Mesenchymal stem cell (in vitro differentiated cells and primary cell): ENCODE data around the gene SEPTIN10.

Experiments used
- DNase-seq: peaks from one replicate; pipeline ENCODE4 v3.0.0-alpha.2; 2013
- H2AFZ ChIP-seq: one replicate; pipeline ENCODE4 v1.6.1; 2013; ENCODE audit warnings: low read depth, mild to moderate bottlenecking, control low read depth, inconsistent platforms, low read length, moderate library complexity
- H2AK5ac ChIP-seq: 2 replicates; pipeline ENCODE4 v1.6.1; 2013; ENCODE audit warnings: low read length, moderate library complexity, mild to moderate bottlenecking, inconsistent platforms; ENCODE audit not compliant: severe bottlenecking
- H2BK120ac ChIP-seq: one replicate; pipeline ENCODE4 v1.6.1; 2013; ENCODE audit warnings: low read depth, mild to moderate bottlenecking, inconsistent platforms, low read length, moderate library complexity
- H2BK12ac ChIP-seq, 2 experiments: one replicate each; pipeline ENCODE4 v1.6.1; 2013; ENCODE audit warnings: inconsistent platforms in 2 of 2, low read length in 2 of 2, mild to moderate bottlenecking in 2 of 2, moderate library complexity in 2 of 2, control low read depth in 1 of 2
- H2BK15ac ChIP-seq: one replicate; pipeline ENCODE4 v1.6.1; 2013; ENCODE audit warnings: mild to moderate bottlenecking, low read depth, inconsistent platforms; ENCODE audit not compliant: poor library complexity, severe bottlenecking
- H2BK5ac ChIP-seq: 2 replicates; pipeline ENCODE4 v1.6.1; 2013; ENCODE audit warnings: low read depth, mild to moderate bottlenecking, low read length, control low read depth, inconsistent platforms; ENCODE audit not compliant: poor library complexity, severe bottlenecking
- H3K14ac ChIP-seq, 2 experiments: one replicate each; pipeline ENCODE4 v1.6.1; 2013; ENCODE audit warnings: inconsistent platforms in 2 of 2, low read length in 2 of 2, control low read depth in 1 of 2, mild to moderate bottlenecking in 1 of 2, moderate library complexity in 1 of 2
- H3K18ac ChIP-seq, 2 experiments: one replicate each; pipeline ENCODE4 v1.6.1; 2013; ENCODE audit warnings: inconsistent platforms in 2 of 2, low read length in 2 of 2, control low read depth in 1 of 2, low read depth in 1 of 2, mild to moderate bottlenecking in 1 of 2
- H3K23ac ChIP-seq, 2 experiments: one replicate each; pipeline ENCODE4 v1.6.1; 2013; ENCODE audit warnings: inconsistent platforms in 2 of 2, low read length in 2 of 2, mild to moderate bottlenecking in 2 of 2, moderate library complexity in 2 of 2, control low read depth in 1 of 2
- H3K27ac ChIP-seq: 2 replicates; pipeline ENCODE4 v1.5.1; 2013; ENCODE audit warnings: mild to moderate bottlenecking, moderate library complexity, low read length, control low read depth, inconsistent platforms; ENCODE audit not compliant: poor library complexity, severe bottlenecking
- H3K27me3 ChIP-seq, 2 experiments: 2 replicates each; pipeline versions ENCODE4 v1.6.1 to v1.7.0; 2013; ENCODE audit warnings: low read length in 2 of 2, mild to moderate bottlenecking in 2 of 2, moderate library complexity in 2 of 2, control low read depth in 1 of 2, inconsistent platforms in 1 of 2; ENCODE audit not compliant: control insufficient read depth in 1 of 2, insufficient read depth in 1 of 2
- H3K36me3 ChIP-seq, 2 experiments: 2 replicates each; pipeline versions ENCODE4 v1.6.1 to v1.7.0; 2013; ENCODE audit warnings: low read length in 2 of 2, control low read depth in 1 of 2, inconsistent platforms in 1 of 2, low read depth in 1 of 2, mild to moderate bottlenecking in 1 of 2; ENCODE audit not compliant: insufficient read depth in 2 of 2, control insufficient read depth in 1 of 2
- H3K4ac ChIP-seq, 2 experiments: one replicate each; pipeline ENCODE4 v1.6.1; 2013; ENCODE audit warnings: inconsistent platforms in 2 of 2, low read length in 2 of 2, mild to moderate bottlenecking in 2 of 2, moderate library complexity in 2 of 2, control low read depth in 1 of 2, low read depth in 1 of 2
- H3K4me1 ChIP-seq: 2 replicates; pipeline ENCODE4 v1.6.1; 2013; ENCODE audit warnings: low read depth, low read length, control low read depth; ENCODE audit not compliant: control insufficient read depth, insufficient read depth
- H3K4me2 ChIP-seq: 2 replicates; pipeline ENCODE4 v1.6.1; 2013; ENCODE audit warnings: low read length, mild to moderate bottlenecking, inconsistent platforms; ENCODE audit not compliant: poor library complexity, severe bottlenecking
- H3K4me3 ChIP-seq, 2 experiments: 2 replicates each; pipeline versions ENCODE4 v1.5.1 to v1.7.0; 2013; ENCODE audit warnings: low read length in 2 of 2, mild to moderate bottlenecking in 2 of 2, control low read depth in 1 of 2, low read depth in 1 of 2; ENCODE audit not compliant: insufficient read depth in 1 of 2
- H3K79me1 ChIP-seq: replicated peaks from 2 replicates; pipeline ENCODE4 v1.6.1; 2013; ENCODE audit warnings: mild to moderate bottlenecking, control low read depth, low read length, inconsistent platforms; ENCODE audit not compliant: poor library complexity, severe bottlenecking
- H3K9ac ChIP-seq: 2 replicates; pipeline ENCODE4 v1.7.0; 2013; ENCODE audit warnings: mild to moderate bottlenecking, low read length, moderate library complexity
- H3K9me3 ChIP-seq: 2 replicates; pipeline ENCODE4 v1.7.0; 2013; ENCODE audit warnings: mild to moderate bottlenecking, low read length; ENCODE audit not compliant: control insufficient read depth
- H4K8ac ChIP-seq: one replicate; pipeline ENCODE4 v1.6.1; 2013; ENCODE audit warnings: inconsistent platforms, mild to moderate bottlenecking, low read length, moderate library complexity
- H4K91ac ChIP-seq: one replicate; pipeline ENCODE4 v1.6.1; 2013; ENCODE audit warnings: mild to moderate bottlenecking, low read length, inconsistent platforms
- WGBS: methylation state at CpG from one replicate; pipeline ENCODE4 v1.1.7; 2013; ENCODE audit warnings: mixed read lengths; 5-methylcytosine and 5-hydroxymethylcytosine counted together

The SEPTIN10 gene

DNA sequence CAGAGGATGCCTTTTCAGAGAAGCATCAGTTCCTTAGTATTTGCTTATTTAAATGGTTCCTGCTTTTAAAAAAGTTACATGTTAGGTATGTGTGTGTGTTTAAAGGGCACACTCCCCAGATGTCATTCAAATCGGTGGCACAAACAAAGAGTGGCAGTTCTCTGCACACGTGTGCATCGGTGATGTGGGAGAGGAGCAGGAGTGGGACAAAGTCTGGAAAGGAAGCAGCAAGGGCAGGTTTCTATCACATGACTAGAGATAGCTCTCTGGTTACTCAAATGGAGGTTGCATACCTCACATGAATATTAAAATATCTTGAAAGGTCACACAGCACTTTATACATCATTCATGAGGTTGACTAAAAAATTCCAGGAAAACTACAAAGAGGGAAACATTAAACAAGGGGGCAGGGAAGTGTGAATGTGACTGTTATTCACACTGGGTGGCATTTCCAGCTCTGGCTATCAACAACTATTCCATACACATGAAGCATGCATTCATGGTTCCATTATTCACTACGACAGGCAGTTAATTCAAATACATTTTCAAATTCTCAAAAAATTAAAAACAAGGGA lies 64.7 kb downstream of the SEPTIN10 start:
- Histone ChIP-seq H3K18ac (no peak overlapping the region), H2AK5ac (no peak overlapping the region), H3K4ac (no peak overlapping the region), H4K8ac (no peak overlapping the region), H2BK5ac (no peak overlapping the region), H2BK15ac (no peak overlapping the region), H3K4me2 (no peak overlapping the region), H3K9ac (no peak overlapping the region), H2BK12ac (no peak overlapping the region), H3K4me1 (peaks cover 1% of the 10 kb centered on the region), H2BK120ac (no peak overlapping the region), H3K4me3 (no peak overlapping the region), H3K27ac (no peak overlapping the region), H2AFZ (no peak overlapping the region), H3K79me1 (peaks cover 15% of the 10 kb centered on the region), H3K27me3 (no peaks in the 10 kb centered on the region), H3K23ac (no peak overlapping the region), H3K14ac (no peak overlapping the region), H3K9me3 (no peaks in the 10 kb centered on the region), H4K91ac (no peak overlapping the region), H3K36me3 (peaks cover 12 to 35% of the 10 kb centered on the region in 2 experiments)
- 93% methylated on average over 4 of the region's 4 CpGs for WGBS
- no peak for DNase-seq

DNA sequence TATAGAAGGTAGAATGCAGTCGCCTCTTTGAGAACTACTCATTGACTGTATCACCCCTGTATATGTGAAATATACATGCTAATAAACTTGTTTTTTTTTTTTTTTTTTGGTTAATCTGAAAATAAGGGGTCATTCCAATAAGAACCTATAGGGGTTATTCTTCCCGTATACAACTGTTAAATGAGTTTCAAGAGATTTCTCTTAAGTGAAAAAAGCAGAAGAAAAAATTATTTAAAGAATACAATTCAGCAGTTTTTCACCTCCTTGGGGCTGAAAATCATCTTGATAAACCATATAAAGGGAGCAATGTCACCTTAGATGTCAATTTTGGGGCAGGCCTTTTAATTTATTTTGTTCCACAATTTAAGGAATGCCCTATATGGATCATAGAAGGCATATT lies 66.5 kb downstream of the SEPTIN10 start:
- H3K27ac ChIP-seq, result no peak overlapping the region
- no peak overlapping the region for H3K14ac ChIP-seq
- H3K4me3 ChIP-seq, result no peak overlapping the region
- H3K9me3 ChIP-seq, result no peaks in the 10 kb centered on the region
- H3K36me3 ChIP-seq, result peaks cover 9 to 32% of the 10 kb centered on the region in 2 experiments
- no peak overlapping the region for H2BK12ac ChIP-seq
- H2AFZ ChIP-seq, result no peak overlapping the region
- no peak overlapping the region for H3K4ac ChIP-seq
- H3K4me1 ChIP-seq, result peaks cover 1% of the 10 kb centered on the region
- no CpG with 5 or more reads among the region's 2 CpGs for WGBS
- H4K8ac ChIP-seq, result no peak overlapping the region
- peaks cover 15% of the 10 kb centered on the region for H3K79me1 ChIP-seq
- no peak overlapping the region for H2BK15ac ChIP-seq
- no peak for DNase-seq
- H3K9ac ChIP-seq, result no peak overlapping the region
- H3K18ac ChIP-seq, result no peak overlapping the region
- H3K23ac ChIP-seq, result no peak overlapping the region
- H3K4me2 ChIP-seq, result no peak overlapping the region
- no peaks in the 10 kb centered on the region for H3K27me3 ChIP-seq
- no peak overlapping the region for H2BK120ac ChIP-seq
- H2AK5ac ChIP-seq, result no peak overlapping the region
- no peak overlapping the region for H4K91ac ChIP-seq
- no peak overlapping the region for H2BK5ac ChIP-seq

DNA sequence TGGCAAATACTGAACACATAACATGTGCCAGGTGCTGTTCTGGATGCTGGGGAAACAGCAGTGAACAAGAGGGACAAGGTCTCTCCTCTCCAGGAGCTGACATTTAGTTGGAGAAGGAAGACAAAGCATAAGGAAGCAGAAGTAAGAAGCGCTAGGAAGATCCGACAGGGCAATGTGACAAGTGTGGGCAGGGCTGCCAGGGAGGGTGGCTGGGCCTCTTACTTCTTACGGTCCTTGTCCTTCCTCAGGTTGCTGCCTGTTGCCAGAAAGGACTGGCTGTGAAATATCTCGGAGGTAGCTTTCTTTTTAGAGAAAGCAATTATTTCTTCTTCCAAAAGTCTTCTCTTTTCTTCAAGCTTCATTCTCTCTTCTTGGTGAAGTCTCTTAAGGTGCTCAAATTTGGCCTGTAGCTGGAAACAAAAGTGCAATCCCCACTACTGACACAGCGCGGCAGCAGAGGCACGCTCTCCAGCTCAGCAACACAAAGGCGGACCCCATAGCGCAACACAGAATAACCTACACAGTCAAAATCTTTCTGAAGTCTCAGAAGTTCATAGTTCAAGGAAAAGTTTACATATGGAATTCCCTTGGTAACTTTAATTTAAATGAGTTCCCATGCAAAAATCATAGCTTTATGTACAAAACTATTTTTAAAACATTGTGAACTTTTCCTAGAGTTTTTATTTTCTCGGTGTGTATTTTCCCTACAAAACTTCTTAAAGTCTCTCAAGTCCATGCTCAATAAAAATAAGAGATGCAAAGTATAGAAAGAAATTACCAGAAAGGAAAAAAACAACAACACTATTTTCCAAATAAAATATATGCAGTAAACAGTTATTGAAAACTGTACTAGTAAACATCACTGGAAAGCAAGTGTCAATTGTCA lies 67.7 kb downstream of the SEPTIN10 start:
- no peak overlapping the region for H2BK5ac ChIP-seq
- 61% methylated on average over 4 of the region's 10 CpGs for WGBS
- no peak overlapping the region for H3K23ac ChIP-seq
- H4K91ac ChIP-seq, result no peak overlapping the region
- no peak overlapping the region for H3K9ac ChIP-seq
- H2BK120ac ChIP-seq, result no peak overlapping the region
- H3K4me2 ChIP-seq, result no peak overlapping the region
- no peak overlapping the region for H2AFZ ChIP-seq
- no peak overlapping the region for H3K4ac ChIP-seq
- no peak overlapping the region for H2BK12ac ChIP-seq
- no peaks in the 10 kb centered on the region for H3K9me3 ChIP-seq
- H3K79me1 ChIP-seq, result peaks cover 11% of the 10 kb centered on the region
- H4K8ac ChIP-seq, result no peak overlapping the region
- H3K4me3 ChIP-seq, result no peak overlapping the region
- H3K14ac ChIP-seq, result no peak overlapping the region
- H3K27me3 ChIP-seq, result no peaks in the 10 kb centered on the region
- no peak overlapping the region for H3K27ac ChIP-seq
- H2BK15ac ChIP-seq, result no peak overlapping the region
- no peak overlapping the region for H2AK5ac ChIP-seq
- peak; percentile 67 for DNase-seq
- H3K36me3 ChIP-seq, result peaks cover 10 to 30% of the 10 kb centered on the region in 2 experiments
- H3K18ac ChIP-seq, result no peak overlapping the region
- H3K4me1 ChIP-seq, result no peaks in the 10 kb centered on the region

DNA sequence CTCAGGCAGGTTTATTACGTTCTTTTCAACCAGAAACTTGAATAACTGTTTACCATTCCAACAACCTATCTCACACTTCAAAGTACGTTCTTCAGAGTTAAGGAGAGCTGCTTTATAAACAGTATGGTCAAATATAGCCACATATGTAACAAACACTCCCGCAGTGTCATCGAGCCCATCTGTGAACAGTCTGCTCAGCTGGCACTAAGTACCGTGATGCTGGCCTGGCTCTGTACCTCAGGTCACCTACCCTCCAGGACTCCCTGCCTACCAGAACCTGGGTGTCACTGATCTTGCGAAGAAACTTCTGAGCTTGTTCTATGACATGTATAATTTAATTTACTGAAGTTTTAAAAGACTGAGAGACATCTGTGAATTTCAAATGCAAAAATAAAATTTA lies 71.4 kb downstream of the SEPTIN10 start:
- no peak overlapping the region for H3K4me2 ChIP-seq
- no peak overlapping the region for H2BK12ac ChIP-seq
- peak; percentile 30 for DNase-seq
- H3K4me1 ChIP-seq, result peaks cover 4% of the 10 kb centered on the region
- H2BK120ac ChIP-seq, result no peak overlapping the region
- H3K79me1 ChIP-seq, result peaks cover 10% of the 10 kb centered on the region
- no peak overlapping the region for H2BK15ac ChIP-seq
- H3K27me3 ChIP-seq, result no peaks in the 10 kb centered on the region
- no peak overlapping the region for H3K4ac ChIP-seq
- H4K8ac ChIP-seq, result no peak overlapping the region
- no peak overlapping the region for H3K9ac ChIP-seq
- no peak overlapping the region for H3K23ac ChIP-seq
- H3K14ac ChIP-seq, result no peak overlapping the region
- no peak overlapping the region for H3K18ac ChIP-seq
- no peak overlapping the region for H3K4me3 ChIP-seq
- no peak overlapping the region for H4K91ac ChIP-seq
- H3K36me3 ChIP-seq, result peaks cover 14 to 30% of the 10 kb centered on the region in 2 experiments
- no peak overlapping the region for H2AFZ ChIP-seq
- WGBS, result 57% methylated on average over 5 of the region's 6 CpGs
- no peak overlapping the region for H2BK5ac ChIP-seq
- H3K9me3 ChIP-seq, result no peaks in the 10 kb centered on the region
- no peak overlapping the region for H2AK5ac ChIP-seq
- no peak overlapping the region for H3K27ac ChIP-seq
